Activated CD4-positive, alpha-beta T cell treated with anti-CD3 and anti-CD28 coated beads for 36 hours (primary cell): ENCODE data around the gene FAM234B. TPM values are rescaled to one million over a fixed set of nuclear protein-coding genes. Genes with fewer than 3 reads are reported as not detected.
A peak's percentile ranks its signal among the peaks of the same experiment; 100 is the strongest.

Source experiments
- ATAC-seq: fragments of 200-7000 bp; cut with Tn5 transposase; one replicate; pipeline ENCODE4 v1.10.0; 2021; ENCODE audit warnings: mild to moderate bottlenecking, moderate library complexity
- CTCF ChIA-PET: fragments of 350-600 bp; sonication (Branson Sonifier 250); formaldehyde crosslinking; loops from one replicate; lab custom pipeline; 2021; ENCODE audit warnings: antibody characterized with exemption; lab: Charles Lee
- POLR2A ChIA-PET: fragments of 350-600 bp; sonication (Branson Sonifier 250); formaldehyde crosslinking; loops from one replicate; lab custom pipeline; 2021; ENCODE audit warnings: antibody characterized with exemption, inconsistent platforms; lab: Charles Lee
- DNase-seq: peaks from one replicate; pipeline ENCODE4 v3.0.0-alpha.2; 2020
- H3K27ac Mint-ChIP-seq: one replicate; pipeline ENCODE4 v1.8.0; 2021; ENCODE audit warnings: mixed read lengths
- H3K27me3 Mint-ChIP-seq: one replicate; pipeline ENCODE4 v1.8.0; 2021; ENCODE audit warnings: mixed read lengths
- H3K36me3 Mint-ChIP-seq: one replicate; pipeline ENCODE4 v1.8.0; 2021; ENCODE audit warnings: low read depth, mixed read lengths
- H3K4me1 Mint-ChIP-seq: one replicate; pipeline ENCODE4 v1.8.0; 2021; ENCODE audit warnings: mixed read lengths
- H3K4me3 Mint-ChIP-seq: one replicate; pipeline ENCODE4 v1.8.0; 2021; ENCODE audit warnings: mild to moderate bottlenecking, moderate library complexity, mixed read lengths
- H3K9me3 Mint-ChIP-seq: one replicate; pipeline ENCODE4 v1.8.0; 2021; ENCODE audit warnings: low read depth, mixed read lengths
- intact Hi-C, 2 experiments: fragments of 100-400 bp; cut with DNase I in 1 of 2; cut with micrococcal nuclease in 1 of 2; formaldehyde crosslinking; loops; one replicate each; pipeline versions ENCODE4 v1.14.2 to v1.15.1; 2022 to 2024; cut with DNase I, micrococcal nuclease
- total RNA-seq, 2 experiments: library from RNA; stranded (reverse); gene quantifications; one replicate each; pipeline ENCODE4 v1.2.3, GENCODE V29; 2021

Gene FAM234B
- total RNA-seq, 2 experiments from 2014 or later: 11.1 to 12.2 TPM

DNA sequence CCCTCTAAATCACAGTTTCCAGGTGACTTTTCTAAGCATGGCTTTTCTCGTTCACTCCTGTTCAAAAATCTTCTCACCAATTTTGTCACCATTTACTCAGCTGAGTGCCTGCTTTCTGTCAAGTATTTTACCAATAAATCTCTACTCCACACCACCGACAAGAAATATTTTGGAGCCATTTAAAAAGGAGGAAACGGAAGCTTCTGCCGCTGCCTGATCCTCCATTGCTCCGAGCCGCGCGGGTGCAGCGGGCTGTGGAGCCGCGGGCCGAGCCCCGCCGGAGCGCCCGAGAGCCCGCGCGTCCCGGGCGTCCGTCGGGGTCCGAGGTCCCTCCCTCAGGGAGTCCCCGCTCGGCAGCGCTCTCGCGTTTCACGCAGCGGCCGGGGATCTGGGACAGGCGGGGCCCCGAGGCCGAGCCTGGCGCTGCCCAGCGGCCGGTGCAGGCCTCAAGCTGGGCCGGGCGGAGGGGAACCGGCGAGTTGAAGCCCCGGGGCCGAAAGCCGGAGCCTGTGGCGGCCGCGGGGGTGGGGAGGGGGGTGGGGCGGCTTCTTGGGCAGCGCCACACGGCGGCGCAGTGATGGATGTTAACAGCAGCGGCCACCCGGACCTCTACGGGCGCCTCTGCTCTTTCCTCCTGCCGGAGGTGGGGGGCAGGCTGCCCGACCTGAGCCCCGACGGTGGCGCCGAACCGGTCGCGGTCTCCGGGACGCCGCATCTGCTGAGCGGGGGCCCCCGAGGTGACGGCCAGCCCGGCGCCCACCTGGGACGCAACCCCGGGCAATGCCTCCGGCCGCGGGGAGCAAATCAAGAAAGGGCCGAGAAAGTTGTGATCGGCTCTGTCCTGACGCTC, 43.0 kb upstream of the FAM234B start:
- H3K4me1 Mint-ChIP-seq: peaks cover 28% of the 10 kb centered on the region
- intact Hi-C loops: loop anchor here (1.0 to 5.0 kb wide), 16 partner anchors 43 to 1771 kb away; partner anchors contain the start of genes DDX47 (in 2 of the 2), FAM234B (in 2 of the 2), BORCS5 (in 1 of the 2) and EMP1 (in 1 of the 2)
- ChIA-PET CTCF (interaction anchor here (0.6 to 1.5 kb wide), 4 partner anchors 8 to 211 kb away, joined by 3 to 9 read pairs (median 3); no protein-coding TSS in a partner anchor), POLR2A (interaction anchor here (0.6 to 0.7 kb wide), 3 partner anchors 43 to 1137 kb away, joined by 3 to 5 read pairs (median 4); partner anchors contain the start of gene FAM234B)
- peak overlapping the region; percentile 86 for H3K4me3 Mint-ChIP-seq
- ATAC-seq (peak; percentile 4), DNase-seq (peak; percentile 62)
- H3K27ac Mint-ChIP-seq: peak overlapping the region; percentile 75
- H3K36me3 Mint-ChIP-seq: no peaks in the 10 kb centered on the region
- no peaks in the 10 kb centered on the region for H3K9me3 Mint-ChIP-seq
- H3K27me3 Mint-ChIP-seq: peaks cover 6% of the 10 kb centered on the region

DNA sequence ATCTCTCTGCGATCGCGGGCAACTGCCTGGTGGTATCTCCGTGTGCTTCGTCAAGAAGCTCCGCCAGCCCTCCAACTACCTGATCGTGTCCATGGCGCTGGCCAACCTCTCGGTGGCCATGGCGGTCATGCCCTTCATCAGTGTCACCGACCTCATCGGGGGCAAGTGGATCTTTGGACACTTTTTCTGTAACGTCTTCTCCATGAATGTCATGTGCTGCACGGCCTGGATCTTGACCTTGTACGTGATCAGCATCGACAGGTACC, 42.5 kb upstream of the FAM234B start:
- H3K36me3 Mint-ChIP-seq: no peaks in the 10 kb centered on the region
- peak overlapping the region; percentile 68 for H3K4me3 Mint-ChIP-seq
- H3K9me3 Mint-ChIP-seq: no peaks in the 10 kb centered on the region
- H3K27me3 Mint-ChIP-seq: peaks cover 6% of the 10 kb centered on the region
- H3K27ac Mint-ChIP-seq: peak overlapping the region; percentile 71
- CTCF ChIA-PET: interaction anchor here (0.6 to 1.5 kb wide), 2 partner anchors 42 to 210 kb away, joined by 3 to 9 read pairs; no protein-coding TSS in a partner anchor
- POLR2A ChIA-PET: interaction anchor here (0.6 kb wide), 1 partner anchor 183 kb away, joined by 5 read pairs; no protein-coding TSS in a partner anchor
- no peak for ATAC-seq
- intact Hi-C loops: loop anchor here (1.0 to 5.0 kb wide), 7 partner anchors 43 to 1771 kb away; partner anchors contain the start of gene FAM234B (in 1 of the 2)
- H3K4me1 Mint-ChIP-seq: peaks cover 28% of the 10 kb centered on the region
- no peak for DNase-seq

GRCh38 chr12:13002301-13003097, 41.7 kb upstream of the FAM234B start:
- DNase-seq: no peak
- intact Hi-C loops: loop anchor here (5.0 kb wide), 3 partner anchors 85 to 1770 kb away; a partner anchor contains a TSS

GRCh38 chr12:13004361-13004760, 39.8 kb upstream of the FAM234B start:
- H3K27ac Mint-ChIP-seq: no peak overlapping the region
- DNase-seq (no peak), ATAC-seq (no peak)
- intact Hi-C loops: loop anchor here (5.0 kb wide), 3 partner anchors 87 to 1768 kb away; a partner anchor contains a TSS
- H3K36me3 Mint-ChIP-seq: no peaks in the 10 kb centered on the region
- CTCF ChIA-PET: interaction anchor here (1.0 kb wide), 1 partner anchor 16 kb away, joined by 3 read pairs; no protein-coding TSS in a partner anchor
- H3K9me3 Mint-ChIP-seq: no peaks in the 10 kb centered on the region
- POLR2A ChIA-PET: no interaction called here
- no peak overlapping the region for H3K4me3 Mint-ChIP-seq
- H3K4me1 Mint-ChIP-seq: peaks cover 13% of the 10 kb centered on the region
- H3K27me3 Mint-ChIP-seq: peaks cover 6% of the 10 kb centered on the region

More at GRCh38 chr12:13002301-13003097, 41.7 kb upstream of the FAM234B start:
- no peaks in the 10 kb centered on the region for H3K36me3 Mint-ChIP-seq
- peaks cover 6% of the 10 kb centered on the region for H3K27me3 Mint-ChIP-seq
- no peak overlapping the region for H3K27ac Mint-ChIP-seq
- ATAC-seq: no peak
- no peaks in the 10 kb centered on the region for H3K9me3 Mint-ChIP-seq
- peaks cover 22% of the 10 kb centered on the region for H3K4me1 Mint-ChIP-seq
- CTCF ChIA-PET: interaction anchor here (0.7 to 1.2 kb wide), 2 partner anchors 38 to 210 kb away, joined by 3 to 7 read pairs; no protein-coding TSS in a partner anchor
- POLR2A ChIA-PET: no interaction called here
- peak overlapping the region; percentile 68 for H3K4me3 Mint-ChIP-seq

- POLR2A ChIA-PET: no interaction called here
- H3K4me1 Mint-ChIP-seq: peaks cover 9% of the 10 kb centered on the region
- H3K4me3 Mint-ChIP-seq: no peak overlapping the region
- H3K27me3 Mint-ChIP-seq: peaks cover 6% of the 10 kb centered on the region
- no peaks in the 10 kb centered on the region for H3K36me3 Mint-ChIP-seq
- ATAC-seq (no peak), DNase-seq (no peak)
- CTCF ChIA-PET: interaction anchor here (1.0 to 1.6 kb wide), 2 partner anchors 17 to 40 kb away, joined by 3 read pairs; no protein-coding TSS in a partner anchor
- H3K9me3 Mint-ChIP-seq: no peaks in the 10 kb centered on the region
- intact Hi-C loops: loop anchor here (5.0 kb wide), 3 partner anchors 88 to 1767 kb away; a partner anchor contains a TSS
- H3K27ac Mint-ChIP-seq: no peak overlapping the region
These were observed 39.2 kb upstream of the FAM234B start for GRCh38 chr12:13004986-13005385.

- intact Hi-C loops: no loop called here
- CTCF ChIA-PET: interaction anchor here (1.6 kb wide), 1 partner anchor 39 kb away, joined by 3 read pairs; no protein-coding TSS in a partner anchor
These were observed 38.5 kb upstream of the FAM234B start for GRCh38 chr12:13005649-13006048.

GRCh38 chr12:13007496-13008233, 36.5 kb upstream of the FAM234B start:
- Mint-ChIP-seq H3K4me1 (no peaks in the 10 kb centered on the region), H3K36me3 (no peaks in the 10 kb centered on the region), H3K27me3 (no peaks in the 10 kb centered on the region), H3K4me3 (no peak overlapping the region), H3K9me3 (no peaks in the 10 kb centered on the region), H3K27ac (no peak overlapping the region)
- ATAC-seq: no peak
- intact Hi-C loops: no loop called here
- DNase-seq: no peak
- ChIA-PET CTCF (interaction anchor here (2.0 kb wide), 1 partner anchor 248 kb away, joined by 4 read pairs; no protein-coding TSS in a partner anchor), POLR2A (no interaction called here)

More at GRCh38 chr12:13005649-13006048, 38.5 kb upstream of the FAM234B start:
- Mint-ChIP-seq H3K4me3 (no peak overlapping the region), H3K4me1 (peaks cover 9% of the 10 kb centered on the region), H3K27ac (no peak overlapping the region), H3K36me3 (no peaks in the 10 kb centered on the region), H3K9me3 (no peaks in the 10 kb centered on the region), H3K27me3 (peaks cover 6% of the 10 kb centered on the region)
- no peak for DNase-seq
- POLR2A ChIA-PET: no interaction called here
- no peak for ATAC-seq

- no peaks in the 10 kb centered on the region for H3K27me3 Mint-ChIP-seq
- ATAC-seq (no peak), DNase-seq (no peak)
- POLR2A ChIA-PET: no interaction called here
- H3K4me3 Mint-ChIP-seq: no peak overlapping the region
- H3K9me3 Mint-ChIP-seq: no peaks in the 10 kb centered on the region
- no peaks in the 10 kb centered on the region for H3K36me3 Mint-ChIP-seq
- no peaks in the 10 kb centered on the region for H3K4me1 Mint-ChIP-seq
- H3K27ac Mint-ChIP-seq: no peak overlapping the region
- CTCF ChIA-PET: interaction anchor here (1.0 kb wide), 1 partner anchor 8 kb away, joined by 3 read pairs; no protein-coding TSS in a partner anchor
- intact Hi-C loops: no loop called here
These were observed 35.3 kb upstream of the FAM234B start for GRCh38 chr12:13008741-13009380.

GRCh38 chr12:13011098-13011497, 33.1 kb upstream of the FAM234B start:
- CTCF ChIA-PET: no interaction called here
- no peak overlapping the region for H3K27ac Mint-ChIP-seq
- H3K4me3 Mint-ChIP-seq: no peak overlapping the region
- no peak for ATAC-seq
- H3K4me1 Mint-ChIP-seq: no peaks in the 10 kb centered on the region
- no peaks in the 10 kb centered on the region for H3K9me3 Mint-ChIP-seq
- H3K27me3 Mint-ChIP-seq: peaks cover 3% of the 10 kb centered on the region
- intact Hi-C loops: no loop called here
- POLR2A ChIA-PET: no interaction called here
- no peak for DNase-seq
- H3K36me3 Mint-ChIP-seq: no peaks in the 10 kb centered on the region

DNA sequence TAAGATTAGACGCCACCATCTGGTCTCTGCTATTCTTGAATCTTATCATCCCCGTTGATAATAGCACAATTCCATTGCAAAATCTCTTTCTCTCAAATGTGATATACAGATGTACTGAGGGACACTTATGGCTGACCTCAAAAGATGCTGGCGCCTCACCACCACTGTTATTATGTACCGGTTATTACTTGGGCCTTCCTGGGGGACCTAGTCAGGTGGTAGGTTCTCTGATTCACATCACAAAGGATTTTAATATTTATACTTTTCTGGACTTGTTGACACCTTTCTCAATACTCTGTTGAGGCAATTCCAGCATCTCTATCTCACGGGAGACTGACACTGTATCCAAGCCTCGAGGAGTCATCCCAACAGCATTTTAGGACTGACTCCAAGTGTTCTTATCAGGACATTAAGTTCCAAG, 21.3 kb upstream of the FAM234B start:
- H3K4me3 Mint-ChIP-seq: no peak overlapping the region
- CTCF ChIA-PET: interaction anchor here (0.7 kb wide), 1 partner anchor 187 kb away, joined by 3 read pairs; no protein-coding TSS in a partner anchor
- DNase-seq (no peak), ATAC-seq (no peak)
- intact Hi-C loops: no loop called here
- no peaks in the 10 kb centered on the region for H3K36me3 Mint-ChIP-seq
- no peaks in the 10 kb centered on the region for H3K4me1 Mint-ChIP-seq
- no peak overlapping the region for H3K27ac Mint-ChIP-seq
- POLR2A ChIA-PET: no interaction called here
- H3K9me3 Mint-ChIP-seq: no peaks in the 10 kb centered on the region
- H3K27me3 Mint-ChIP-seq: peaks cover 10% of the 10 kb centered on the region
